Ovary (tissue), 3 donors: ENCODE data around the gene PLXNB1.

Experiments used
- EP300 ChIP-seq: sonication (generic); formaldehyde crosslinking; IDR thresholded peaks from one replicate; pipeline ENCODE4 v1.6.1; 2017; ENCODE audit warnings: antibody characterized with exemption
- POLR2A ChIP-seq: fragments of 450-650 bp; IDR thresholded peaks from one replicate; pipeline ENCODE4 v1.6.1; 2017; ENCODE audit warnings: antibody characterized with exemption, mild to moderate bottlenecking, moderate library complexity
- TF ChIP-seq, protein P1 (sequence below), 3 donors: fragments of 450-650 bp in 2 of 3; fragments of 200-600 bp in 1 of 3; IDR thresholded peaks; one replicate each; pipeline versions ENCODE4 v1.5.1 to v1.8.0; 2016 to 2022; ENCODE audit warnings: antibody characterized with exemption in 3 of 3, mild to moderate bottlenecking in 1 of 3
- donor health status: DM: no; HTN: no; CAD: no.

DNA sequence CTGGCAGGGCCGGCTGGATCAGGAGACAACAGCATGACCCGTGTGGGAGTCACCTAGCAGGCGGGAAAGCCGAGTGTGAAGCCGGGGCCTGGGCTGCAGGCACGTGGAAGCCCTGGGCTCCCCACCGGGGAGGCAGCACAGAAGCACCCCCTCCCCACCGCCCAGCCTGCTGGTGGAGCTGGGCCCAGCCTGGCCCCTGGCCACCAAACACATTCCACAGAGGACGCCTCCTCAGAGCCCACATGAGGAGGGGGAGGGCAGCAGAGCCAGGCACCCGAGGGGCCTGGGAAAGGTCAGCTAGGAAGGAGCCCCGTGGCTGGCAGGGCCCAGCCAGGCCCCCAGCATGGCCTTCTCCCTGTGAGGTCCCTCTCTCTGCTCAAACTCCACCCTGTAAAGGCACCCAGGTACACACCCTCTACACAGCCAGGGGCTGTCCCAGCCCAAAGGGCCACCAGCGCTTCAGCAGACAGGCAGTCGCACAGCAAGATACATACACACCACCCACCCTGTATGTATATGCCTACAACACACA is 4.5 kb downstream of the PLXNB1 start:
- TF ChIP-seq POLR2A, result no peak
- TF ChIP-seq, protein P1, sequence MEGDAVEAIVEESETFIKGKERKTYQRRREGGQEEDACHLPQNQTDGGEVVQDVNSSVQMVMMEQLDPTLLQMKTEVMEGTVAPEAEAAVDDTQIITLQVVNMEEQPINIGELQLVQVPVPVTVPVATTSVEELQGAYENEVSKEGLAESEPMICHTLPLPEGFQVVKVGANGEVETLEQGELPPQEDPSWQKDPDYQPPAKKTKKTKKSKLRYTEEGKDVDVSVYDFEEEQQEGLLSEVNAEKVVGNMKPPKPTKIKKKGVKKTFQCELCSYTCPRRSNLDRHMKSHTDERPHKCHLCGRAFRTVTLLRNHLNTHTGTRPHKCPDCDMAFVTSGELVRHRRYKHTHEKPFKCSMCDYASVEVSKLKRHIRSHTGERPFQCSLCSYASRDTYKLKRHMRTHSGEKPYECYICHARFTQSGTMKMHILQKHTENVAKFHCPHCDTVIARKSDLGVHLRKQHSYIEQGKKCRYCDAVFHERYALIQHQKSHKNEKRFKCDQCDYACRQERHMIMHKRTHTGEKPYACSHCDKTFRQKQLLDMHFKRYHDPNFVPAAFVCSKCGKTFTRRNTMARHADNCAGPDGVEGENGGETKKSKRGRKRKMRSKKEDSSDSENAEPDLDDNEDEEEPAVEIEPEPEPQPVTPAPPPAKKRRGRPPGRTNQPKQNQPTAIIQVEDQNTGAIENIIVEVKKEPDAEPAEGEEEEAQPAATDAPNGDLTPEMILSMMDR (IDR thresholded peaks at IDR 0.05), result no peak
- no peak for TF ChIP-seq EP300
